Measurements from ENCODE around the gene C1orf198.

- TF ChIP-seq EZH2phosphoT487 (IDR thresholded peaks at IDR 0.05; ENCODE audit: borderline replicate concordance) (no peak), CTCF (conservative IDR thresholded peaks at IDR 0.05; ENCODE audit: low read length) (no peak)
Measured at GRCh38 chr1:230790026-230790425, 78.3 kb downstream of the C1orf198 start.

All from Loucy (cell line).